GM12891 (cell line): Measurements from ENCODE around the gene C4orf50.
"Not testable (repeated sequence)": the region's sequence is repeated elsewhere in the genome, so short reads cannot be mapped to it uniquely, and the experiment has no call there.

Experiments used
- DNase-seq: peaks from one replicate; pipeline ENCODE4 v3.0.0; 2011; ENCODE audit warnings: low spot score; ENCODE audit not compliant: insufficient read length
- FAIRE-seq: peaks from 2 replicates; lab custom pipeline; 2011; peaks lifted over from hg19 to GRCh38; lab: Jason Lieb, UNC
- PAX5 ChIP-seq: IDR thresholded peaks from 2 replicates; pipeline ENCODE4 v1.6.1; 2011; ENCODE audit warnings: low read length, moderate library complexity, mild to moderate bottlenecking; ENCODE audit not compliant: insufficient read depth, severe bottlenecking
- POLR2A ChIP-seq: IDR thresholded peaks from 2 replicates; pipeline ENCODE4 v1.6.1; 2011; ENCODE audit warnings: low read depth, low read length, control low read depth
- POLR2AphosphoS5 ChIP-seq: IDR thresholded peaks from 2 replicates; pipeline ENCODE4 v1.6.1; 2011; ENCODE audit warnings: low read depth, low read length, control low read depth
- POU2F2 ChIP-seq: IDR thresholded peaks from 2 replicates; pipeline ENCODE4 v1.6.1; 2011; ENCODE audit warnings: low read depth, mild to moderate bottlenecking, control low read depth, low read length, moderate library complexity
- SPI1 ChIP-seq: IDR thresholded peaks from 2 replicates; pipeline ENCODE4 v1.6.1; 2011; ENCODE audit warnings: low read depth, low read length, control low read depth
- TAF1 ChIP-seq: IDR thresholded peaks from 2 replicates; pipeline ENCODE4 v1.6.1; 2011; ENCODE audit warnings: low read depth, low read length, control low read depth

C4orf50 gene

GRCh38 chr4:5863461-5864113 lies 154.6 kb downstream of the C4orf50 start:
- no peak for DNase-seq

GRCh38 chr4:5858020-5858769 lies 160.0 kb downstream of the C4orf50 start:
- no peak for DNase-seq
- no peak for FAIRE-seq
- no peak for TF ChIP-seq POU2F2
- TF ChIP-seq POLR2A = no peak
- no peak for TF ChIP-seq TAF1
- no peak for TF ChIP-seq POLR2AphosphoS5
- TF ChIP-seq SPI1 = no peak
- TF ChIP-seq PAX5 = no peak

More at GRCh38 chr4:5863461-5864113, 154.6 kb downstream of the C4orf50 start:
- no peak for FAIRE-seq
- TF ChIP-seq POU2F2 (no peak), TAF1 (no peak), POLR2A (no peak), SPI1 (no peak), PAX5 (no peak), POLR2AphosphoS5 (no peak)

GRCh38 chr4:5857199-5857598 lies 161.0 kb downstream of the C4orf50 start:
- FAIRE-seq = no peak
- TF ChIP-seq TAF1 = no peak
- TF ChIP-seq PAX5 = no peak
- no peak for TF ChIP-seq POLR2AphosphoS5
- no peak for TF ChIP-seq POU2F2
- no peak for TF ChIP-seq POLR2A
- no peak for TF ChIP-seq SPI1
- DNase-seq = no peak

- DNase-seq = not testable (repeated sequence)
- FAIRE-seq = peak; percentile 69
Measured at GRCh38 chr4:5856362-5856761, 161.9 kb downstream of the C4orf50 start.

GRCh38 chr4:5854929-5855328 lies 163.3 kb downstream of the C4orf50 start:
- FAIRE-seq = no peak
- TF ChIP-seq POLR2A (no peak), SPI1 (no peak), TAF1 (no peak), PAX5 (no peak), POU2F2 (no peak), POLR2AphosphoS5 (no peak)
- DNase-seq = no peak

- no peak for DNase-seq
- FAIRE-seq = no peak
- TF ChIP-seq POLR2AphosphoS5 (no peak), TAF1 (no peak), PAX5 (no peak), POU2F2 (no peak), SPI1 (no peak), POLR2A (no peak)
Measured at GRCh38 chr4:5852523-5853202, 165.6 kb downstream of the C4orf50 start.

GRCh38 chr4:5851637-5852301 lies 166.5 kb downstream of the C4orf50 start:
- no peak for TF ChIP-seq POLR2A
- no peak for TF ChIP-seq POLR2AphosphoS5
- TF ChIP-seq POU2F2 = no peak
- TF ChIP-seq TAF1 = no peak
- TF ChIP-seq SPI1 = no peak
- no peak for TF ChIP-seq PAX5
- FAIRE-seq = no peak

More at GRCh38 chr4:5851637-5852301, 166.5 kb downstream of the C4orf50 start:
- DNase-seq = no peak
